Gastrocnemius medialis (tissue), 4 donors: Measurements from ENCODE around the gene PTPRT. TPM values are rescaled to one million over a fixed set of nuclear protein-coding genes. Genes with fewer than 3 reads are reported as not detected.

Experiments
- ATAC-seq, 2 donors: fragments of 150-250 bp; one replicate each; pipeline ENCODE4 v1.9.1; 2016
- DNase-seq, 2 donors: peaks; one replicate each; pipeline ENCODE4 v3.0.0-alpha.2; 2019
- H3K27ac ChIP-seq, 4 donors: fragments of 200-600 bp; sonication (generic); 1 replicate in 1 of 4; 2 replicates in 3 of 4; pipeline ENCODE4 v1.5.1; 2016 to 2018; ENCODE audit warnings: mild to moderate bottlenecking in 2 of 4, moderate library complexity in 1 of 4
- H3K27me3 ChIP-seq, 3 donors: fragments of 200-600 bp; sonication (generic) in 2 of 3; 1 replicate in 1 of 3; 2 replicates in 2 of 3; pipeline versions ENCODE4 v1.5.1 to v1.6.0; 2016 to 2019; ENCODE audit warnings: mild to moderate bottlenecking in 1 of 3, moderate library complexity in 1 of 3
- H3K36me3 ChIP-seq, 2 donors: fragments of 200-600 bp; sonication (generic) in 1 of 2; one replicate each; pipeline ENCODE4 v1.5.1; 2017 to 2018
- H3K4me1 ChIP-seq, 2 donors: fragments of 200-600 bp; sonication (generic) in 1 of 2; one replicate each; pipeline ENCODE4 v1.5.1; 2016 to 2017; ENCODE audit warnings: mild to moderate bottlenecking in 2 of 2
- H3K4me3 ChIP-seq, 4 donors: fragments of 200-600 bp; sonication (generic) in 3 of 4; 1 replicate in 1 of 4; 2 replicates in 3 of 4; pipeline ENCODE4 v1.5.1; 2016 to 2019; ENCODE audit warnings: mild to moderate bottlenecking in 2 of 4
- H3K9me3 ChIP-seq, 3 donors: fragments of 200-600 bp; sonication (generic) in 2 of 3; 1 replicate in 1 of 3; 2 replicates in 2 of 3; pipeline ENCODE4 v1.5.1; 2016 to 2019
- POLR2A ChIP-seq, 2 donors: fragments of 450-650 bp; IDR thresholded peaks; one replicate each; pipeline ENCODE4 v1.6.1; 2017; ENCODE audit warnings: antibody characterized with exemption in 2 of 2, mild to moderate bottlenecking in 2 of 2, moderate library complexity in 2 of 2
- in situ Hi-C, 4 donors: fragments of 200-750 bp; cut with MboI; loops; one replicate each; pipeline versions ENCODE4 v1.15.0 to v1.8.0; 2017; ENCODE audit warnings: low sequenced_read_pairs in 4 of 4
- intact Hi-C: fragments of 100-400 bp; cut with DNase I; formaldehyde crosslinking; loops from one replicate; pipeline ENCODE4 v1.15.1; 2023; ENCODE audit warnings: low total_unique reads
- total RNA-seq, 4 donors: library from RNA; depleted of rRNA; stranded (reverse); fragments of >200 nt; gene quantifications; one replicate each; pipeline versions ENCODE4 v1.1.0 to v1.2.3, GENCODE V29; 2016
- TF ChIP-seq, protein P1 (sequence below), 5 experiments: fragments of 450-650 bp in 3 of 5; fragments of 200-600 bp in 2 of 5; sonication (generic) in 2 of 5; IDR thresholded peaks in 4 of 5; conservative IDR thresholded peaks in 1 of 5; 1 replicate in 4 of 5; 2 replicates in 1 of 5; pipeline ENCODE4 v1.5.1; 2016 to 2019; ENCODE audit warnings: antibody characterized with exemption in 5 of 5, mild to moderate bottlenecking in 3 of 5, moderate library complexity in 3 of 5

The PTPRT gene
- total RNA-seq, 4 donors from 2014 or later, result not detected

DNA sequence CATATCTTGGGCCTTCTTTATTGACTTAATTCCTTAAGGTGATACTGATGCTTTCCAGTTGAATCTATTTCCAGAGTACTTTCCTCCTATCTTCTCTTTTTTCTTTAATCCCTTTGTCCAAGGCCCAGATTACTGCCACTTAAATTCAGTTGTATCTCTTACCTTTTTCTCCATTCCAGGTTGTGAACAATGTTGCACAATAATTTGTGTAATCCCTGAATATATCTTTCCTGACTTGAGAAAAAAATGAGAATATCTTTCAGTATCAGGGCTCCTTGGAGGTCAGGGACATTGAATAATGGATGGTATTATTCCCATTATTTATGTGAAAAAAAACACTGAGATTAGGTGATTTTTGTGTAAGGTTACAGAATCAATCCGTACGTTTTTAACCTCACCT is 683.3 kb downstream of the PTPRT start:
- H3K4me1 ChIP-seq, result no peaks in the 10 kb centered on the region

DNA sequence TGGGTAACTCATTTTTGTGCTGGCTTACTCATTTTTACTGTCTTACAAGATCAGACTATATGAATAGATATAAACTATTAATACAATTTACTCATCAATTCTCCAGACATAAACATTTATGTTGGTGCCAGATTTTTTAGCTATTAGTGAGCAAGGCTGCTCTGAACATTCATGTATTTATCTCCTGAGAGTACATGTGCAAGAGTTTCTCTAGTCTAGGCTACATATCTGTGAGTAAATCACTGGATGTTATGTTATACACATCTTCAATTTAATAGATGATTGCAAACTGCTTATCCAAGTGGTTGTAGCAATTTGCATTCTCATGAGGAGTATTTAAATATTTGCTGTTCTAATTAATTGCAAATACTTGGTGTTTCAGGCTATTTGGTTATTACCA is 687.1 kb downstream of the PTPRT start:
- ATAC-seq, result no peak
- in situ Hi-C loops, result no loop called here
- Histone ChIP-seq H3K9me3 (no peaks in the 10 kb centered on the region), H3K4me1 (no peaks in the 10 kb centered on the region), H3K36me3 (no peaks in the 10 kb centered on the region), H3K27ac (no peak overlapping the region), H3K4me3 (no peak overlapping the region), H3K27me3 (no peaks in the 10 kb centered on the region)
- intact Hi-C loops, result no loop called here
- TF ChIP-seq POLR2A (IDR thresholded peaks at IDR 0.05), result no peak
- TF ChIP-seq, protein P1, sequence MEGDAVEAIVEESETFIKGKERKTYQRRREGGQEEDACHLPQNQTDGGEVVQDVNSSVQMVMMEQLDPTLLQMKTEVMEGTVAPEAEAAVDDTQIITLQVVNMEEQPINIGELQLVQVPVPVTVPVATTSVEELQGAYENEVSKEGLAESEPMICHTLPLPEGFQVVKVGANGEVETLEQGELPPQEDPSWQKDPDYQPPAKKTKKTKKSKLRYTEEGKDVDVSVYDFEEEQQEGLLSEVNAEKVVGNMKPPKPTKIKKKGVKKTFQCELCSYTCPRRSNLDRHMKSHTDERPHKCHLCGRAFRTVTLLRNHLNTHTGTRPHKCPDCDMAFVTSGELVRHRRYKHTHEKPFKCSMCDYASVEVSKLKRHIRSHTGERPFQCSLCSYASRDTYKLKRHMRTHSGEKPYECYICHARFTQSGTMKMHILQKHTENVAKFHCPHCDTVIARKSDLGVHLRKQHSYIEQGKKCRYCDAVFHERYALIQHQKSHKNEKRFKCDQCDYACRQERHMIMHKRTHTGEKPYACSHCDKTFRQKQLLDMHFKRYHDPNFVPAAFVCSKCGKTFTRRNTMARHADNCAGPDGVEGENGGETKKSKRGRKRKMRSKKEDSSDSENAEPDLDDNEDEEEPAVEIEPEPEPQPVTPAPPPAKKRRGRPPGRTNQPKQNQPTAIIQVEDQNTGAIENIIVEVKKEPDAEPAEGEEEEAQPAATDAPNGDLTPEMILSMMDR (IDR thresholded peaks at IDR 0.05 in 4 of 5, conservative IDR thresholded peaks at IDR 0.05 in 1 of 5), result no peak
- DNase-seq, result no peak

More for the DNA sequence above, 683.3 kb downstream of the PTPRT start:
- in situ Hi-C loops, result no loop called here
- H3K9me3 ChIP-seq, result no peaks in the 10 kb centered on the region
- ATAC-seq (no peak), DNase-seq (no peak)
- H3K4me3 ChIP-seq, result no peak overlapping the region
- no peak overlapping the region for H3K27ac ChIP-seq
- intact Hi-C loops, result no loop called here
- H3K36me3 ChIP-seq, result no peaks in the 10 kb centered on the region
- H3K27me3 ChIP-seq, result no peaks in the 10 kb centered on the region
- TF ChIP-seq, protein P1 (IDR thresholded peaks at IDR 0.05 in 4 of 5, conservative IDR thresholded peaks at IDR 0.05 in 1 of 5), result no peak
- no peak for TF ChIP-seq POLR2A (IDR thresholded peaks at IDR 0.05)

DNA sequence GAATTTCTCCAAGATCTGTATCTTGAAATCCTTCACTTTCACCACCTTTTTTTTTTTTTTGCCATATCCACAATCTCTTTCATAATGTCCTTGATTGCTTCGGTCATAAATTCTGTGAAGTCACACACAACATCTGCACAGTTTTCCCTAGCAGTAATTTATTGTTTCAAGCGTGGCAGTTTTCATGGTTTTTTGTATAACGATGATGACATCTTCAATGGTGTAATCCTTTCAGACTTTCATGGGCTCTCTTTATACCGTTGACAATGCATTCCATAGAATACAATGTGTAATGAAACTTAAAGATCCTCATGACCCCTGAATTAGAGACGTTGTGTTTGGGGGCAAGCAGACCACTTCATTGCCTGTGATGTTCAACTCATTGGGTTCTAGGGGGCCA is 693.1 kb downstream of the PTPRT start:
- no peak for TF ChIP-seq POLR2A (IDR thresholded peaks at IDR 0.05)
- TF ChIP-seq, protein P1 (IDR thresholded peaks at IDR 0.05 in 4 of 5, conservative IDR thresholded peaks at IDR 0.05 in 1 of 5), result no peak
- Histone ChIP-seq H3K4me1 (no peaks in the 10 kb centered on the region), H3K36me3 (no peaks in the 10 kb centered on the region), H3K27ac (no peak overlapping the region), H3K9me3 (no peaks in the 10 kb centered on the region), H3K4me3 (no peak overlapping the region), H3K27me3 (no peaks in the 10 kb centered on the region)
- no peak for DNase-seq
- in situ Hi-C loops, result no loop called here
- no peak for ATAC-seq
- intact Hi-C loops, result no loop called here

DNA sequence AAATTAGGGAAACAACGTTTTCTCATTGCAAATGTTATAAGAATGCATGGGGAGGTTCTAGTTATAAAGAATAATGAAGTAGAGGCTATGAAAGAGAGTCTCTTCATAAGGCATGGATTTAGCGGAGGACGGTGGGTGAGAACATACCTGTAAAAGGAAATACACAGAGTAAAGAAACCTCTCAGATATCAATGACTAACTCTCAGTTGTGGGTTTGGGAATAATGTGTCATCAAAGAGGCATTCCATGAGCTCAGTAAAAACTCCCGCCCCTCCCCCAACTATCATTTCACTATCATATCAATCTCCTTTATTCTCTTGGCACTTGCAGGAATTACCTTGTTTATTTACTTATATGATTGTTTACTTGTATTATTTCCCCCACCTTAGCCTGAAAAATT is 695.4 kb downstream of the PTPRT start:
- intact Hi-C loops (no loop called here), in situ Hi-C loops (no loop called here)
- H3K27ac ChIP-seq, result no peak overlapping the region
- H3K9me3 ChIP-seq, result no peaks in the 10 kb centered on the region
- no peaks in the 10 kb centered on the region for H3K27me3 ChIP-seq
- DNase-seq (no peak), ATAC-seq (no peak)
- H3K4me3 ChIP-seq, result no peak overlapping the region
- H3K4me1 ChIP-seq, result no peaks in the 10 kb centered on the region
- no peak for TF ChIP-seq POLR2A (IDR thresholded peaks at IDR 0.05)
- TF ChIP-seq, protein P1 (IDR thresholded peaks at IDR 0.05 in 4 of 5, conservative IDR thresholded peaks at IDR 0.05 in 1 of 5), result no peak
- no peaks in the 10 kb centered on the region for H3K36me3 ChIP-seq

DNA sequence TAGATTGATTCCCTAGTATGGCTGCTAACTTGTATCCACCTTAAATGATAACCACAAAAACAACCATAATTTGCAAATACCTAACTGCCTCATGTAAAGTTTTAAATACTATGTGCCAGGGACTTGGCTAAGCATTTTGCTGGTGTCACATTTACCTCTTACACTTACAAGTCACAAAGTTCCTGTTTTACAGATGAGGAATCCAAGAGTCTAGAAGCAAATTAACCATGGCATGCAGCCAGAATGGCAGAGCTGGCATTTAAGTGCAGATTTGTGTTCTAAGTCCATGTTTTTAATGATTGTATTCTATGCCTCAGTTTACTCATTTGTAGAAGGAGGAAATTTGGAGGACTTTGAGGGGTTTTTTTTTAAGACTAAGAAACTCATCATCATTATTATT is 696.7 kb downstream of the PTPRT start:
- Histone ChIP-seq H3K4me3 (no peak overlapping the region), H3K27ac (no peak overlapping the region), H3K9me3 (no peaks in the 10 kb centered on the region), H3K4me1 (no peaks in the 10 kb centered on the region), H3K36me3 (no peaks in the 10 kb centered on the region), H3K27me3 (no peaks in the 10 kb centered on the region)
- in situ Hi-C loops, result no loop called here
- TF ChIP-seq POLR2A (IDR thresholded peaks at IDR 0.05), result no peak
- TF ChIP-seq, protein P1 (IDR thresholded peaks at IDR 0.05 in 4 of 5, conservative IDR thresholded peaks at IDR 0.05 in 1 of 5), result no peak
- DNase-seq, result no peak
- ATAC-seq, result no peak
- intact Hi-C loops, result no loop called here
